Endothelial cell (in vitro differentiated cells): ENCODE measurements around the gene ZER1. TPM values are rescaled to one million over a fixed set of nuclear protein-coding genes. Genes with fewer than 3 reads are reported as not detected.

Source experiments
- DNase-seq: peaks from one replicate; pipeline ENCODE4 v3.0.0; 2021; ENCODE audit warnings: low spot score
- H3K27ac Mint-ChIP-seq: one replicate; pipeline ENCODE4 v1.8.0; 2021; ENCODE audit warnings: mixed read lengths, inconsistent platforms; ENCODE audit not compliant: unreplicated experiment
- H3K27me3 Mint-ChIP-seq: one replicate; pipeline ENCODE4 v1.8.0; 2021; ENCODE audit warnings: mild to moderate bottlenecking, moderate library complexity, mixed read lengths, inconsistent platforms; ENCODE audit not compliant: unreplicated experiment
- H3K36me3 Mint-ChIP-seq: one replicate; pipeline ENCODE4 v1.8.0; 2021; ENCODE audit warnings: mild to moderate bottlenecking, low read depth, mixed read lengths, inconsistent platforms; ENCODE audit not compliant: unreplicated experiment
- H3K4me1 Mint-ChIP-seq: one replicate; pipeline ENCODE4 v1.8.0; 2021; ENCODE audit warnings: mild to moderate bottlenecking, mixed read lengths, inconsistent platforms; ENCODE audit not compliant: unreplicated experiment
- H3K4me3 Mint-ChIP-seq: one replicate; pipeline ENCODE4 v1.8.0; 2021; ENCODE audit warnings: mild to moderate bottlenecking, mixed read lengths, inconsistent platforms; ENCODE audit not compliant: unreplicated experiment
- H3K9me3 Mint-ChIP-seq: one replicate; pipeline ENCODE4 v1.8.0; 2021; ENCODE audit warnings: mixed read lengths, inconsistent platforms; ENCODE audit not compliant: unreplicated experiment
- CTCF ChIP-seq: fragments of 200-600 bp; sonication (generic); IDR thresholded peaks from one replicate; pipeline ENCODE4 v1.5.0; 2021; ENCODE audit warnings: antibody characterized with exemption; ENCODE audit not compliant: unreplicated experiment
- long read RNA-seq: library from polyadenylated mRNA; unstranded; transcript quantifications from one replicate; pipeline ENCODE4 v2.0.0, GENCODE V29; 2020; ENCODE audit not compliant: unreplicated experiment
- total RNA-seq: library from RNA; stranded (reverse); fragmentation: NEBNext Ultra II Directional; extraction: Animal tissue kit (Norgen Biotek cat#: 25700); gene quantifications from one replicate; pipeline ENCODE4 v1.2.1, GENCODE V29; 2021; ENCODE audit not compliant: unreplicated experiment

ZER1 gene
- total RNA-seq: 29.2 TPM
- long read RNA-seq, partial matches to known transcripts: 0 of 2 reads
- long read RNA-seq, other reads (novel, unspliced or antisense): 2 of 2 reads

- peak within 1 kb of the TSS; percentile 83 for H3K27ac Mint-ChIP-seq
- peaks cover 11% of the 10 kb centered on the region for H3K27me3 Mint-ChIP-seq
- DNase-seq: peak; percentile 91
- peak within 1 kb of the TSS; percentile 94 for H3K4me3 Mint-ChIP-seq
- peaks cover 15% of the 10 kb centered on the region for H3K4me1 Mint-ChIP-seq
- peaks cover 11% of the 10 kb centered on the region for H3K36me3 Mint-ChIP-seq
- no peaks in the 10 kb centered on the region for H3K9me3 Mint-ChIP-seq
- TF ChIP-seq CTCF: no peak
Measured at GRCh38 chr9:128771745-128772519, at the start of gene ZER1. ZER1 (minus strand) TSS chr9:128771927; CDS start chr9:128755565, 16,362 bp downstream.

- Mint-ChIP-seq H3K36me3 (peaks cover 14% of the 10 kb centered on the region), H3K27ac (no peak overlapping the region), H3K9me3 (no peaks in the 10 kb centered on the region), H3K27me3 (peaks cover 14% of the 10 kb centered on the region), H3K4me3 (no peak overlapping the region), H3K4me1 (peaks cover 3% of the 10 kb centered on the region)
- no peak for TF ChIP-seq CTCF
- no peak for DNase-seq
Measured at GRCh38 chr9:128820665-128821583, 49.2 kb upstream of the ZER1 start.

- H3K27ac Mint-ChIP-seq: no peak overlapping the region
- no peak for TF ChIP-seq CTCF
- H3K9me3 Mint-ChIP-seq: no peaks in the 10 kb centered on the region
- peaks cover 9% of the 10 kb centered on the region for H3K36me3 Mint-ChIP-seq
- no peak for DNase-seq
- peaks cover 12% of the 10 kb centered on the region for H3K27me3 Mint-ChIP-seq
- peak overlapping the region; percentile 81 for H3K4me3 Mint-ChIP-seq
- H3K4me1 Mint-ChIP-seq: peaks cover 3% of the 10 kb centered on the region
Measured at GRCh38 chr9:128819716-128820664, 48.3 kb upstream of the ZER1 start.

GRCh38 chr9:128818839-128819715 lies 47.4 kb upstream of the ZER1 start:
- no peak for TF ChIP-seq CTCF

More at GRCh38 chr9:128818839-128819715, 47.4 kb upstream of the ZER1 start:
- H3K36me3 Mint-ChIP-seq: peaks cover 9% of the 10 kb centered on the region
- peak; percentile 42 for DNase-seq
- H3K9me3 Mint-ChIP-seq: no peaks in the 10 kb centered on the region
- peak overlapping the region; percentile 36 for H3K27ac Mint-ChIP-seq
- H3K4me3 Mint-ChIP-seq: peak overlapping the region; percentile 81
- H3K27me3 Mint-ChIP-seq: peaks cover 8% of the 10 kb centered on the region
- H3K4me1 Mint-ChIP-seq: peaks cover 3% of the 10 kb centered on the region
